Activated CD4-positive, alpha-beta T cell treated with anti-CD3 and anti-CD28 coated beads, Interleukin-2, amount 50 U/mL, for 1 hour (primary cell): Measurements from ENCODE around the gene RBM22.

Experiments used
- DNase-seq: peaks from one replicate; pipeline ENCODE4 v3.0.0-alpha.2; 2020

RBM22 gene

DNA sequence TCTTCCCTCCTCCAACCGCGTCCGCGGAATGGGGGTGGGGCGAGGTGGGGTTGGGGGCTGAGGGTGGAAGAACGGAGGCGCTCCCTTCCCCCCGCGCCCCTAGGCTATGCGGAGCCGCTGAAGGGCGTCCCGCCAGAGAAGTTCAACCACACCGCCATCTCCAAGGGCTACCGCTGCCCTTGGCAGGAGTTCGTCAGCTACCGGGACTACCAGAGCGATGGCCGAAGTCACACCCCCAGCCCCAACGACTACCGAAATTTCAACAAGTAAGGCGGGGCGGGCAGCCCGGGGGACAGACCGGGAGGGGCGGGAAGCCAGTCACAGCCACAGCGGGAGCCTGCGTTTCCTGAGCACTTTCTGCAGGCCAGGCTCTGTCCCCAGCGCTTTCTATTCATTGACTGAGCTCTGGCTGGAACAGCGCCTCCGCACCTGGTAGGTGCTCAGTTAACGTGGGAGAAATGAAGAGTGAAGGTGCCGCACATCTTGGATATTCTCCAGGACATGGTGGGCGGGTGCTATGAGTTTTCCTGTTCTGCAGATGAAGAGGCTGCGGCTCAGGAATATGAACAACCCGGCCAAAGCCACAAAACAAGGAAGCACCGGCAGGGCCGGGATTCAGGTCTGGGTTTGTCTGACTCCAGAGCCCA, 28.5 kb downstream of the RBM22 start:
- peak; percentile 16 for DNase-seq

DNA sequence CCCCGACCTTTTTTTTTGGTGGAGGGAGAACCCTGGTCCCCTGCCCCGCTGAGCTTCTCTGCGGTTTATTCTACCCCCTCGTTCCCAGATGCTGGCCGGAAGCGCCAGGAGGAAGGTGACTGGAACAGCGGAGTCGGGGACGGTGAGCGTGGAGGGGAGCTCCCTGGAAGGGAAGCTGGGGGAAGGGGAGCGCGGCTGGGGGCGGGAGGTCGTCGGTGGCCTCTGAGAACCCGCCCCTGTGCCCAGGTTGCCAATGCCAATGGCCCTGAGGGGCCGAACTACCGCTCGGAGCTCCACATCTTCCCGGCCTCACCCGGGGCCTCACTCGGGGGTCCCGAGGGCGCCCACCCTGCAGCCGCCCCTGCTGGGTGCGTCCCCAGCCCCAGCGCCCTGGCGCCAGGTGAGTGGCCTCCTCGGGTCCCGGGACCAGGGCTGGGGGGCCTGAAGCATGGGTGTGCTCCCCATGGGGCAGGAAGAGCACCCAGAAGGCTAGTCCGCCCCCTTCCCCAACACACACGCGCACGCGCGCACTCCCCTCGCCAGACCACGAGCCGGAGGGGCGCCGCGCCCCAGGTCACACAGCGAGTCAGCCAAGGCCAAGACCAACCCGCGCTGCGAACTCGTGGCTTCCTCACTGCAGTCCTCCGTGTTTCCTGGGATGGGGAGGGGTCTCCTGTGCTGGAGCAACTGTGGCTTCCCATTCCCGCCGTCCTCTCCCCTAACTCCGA, 29.2 kb downstream of the RBM22 start:
- no peak for DNase-seq

DNA sequence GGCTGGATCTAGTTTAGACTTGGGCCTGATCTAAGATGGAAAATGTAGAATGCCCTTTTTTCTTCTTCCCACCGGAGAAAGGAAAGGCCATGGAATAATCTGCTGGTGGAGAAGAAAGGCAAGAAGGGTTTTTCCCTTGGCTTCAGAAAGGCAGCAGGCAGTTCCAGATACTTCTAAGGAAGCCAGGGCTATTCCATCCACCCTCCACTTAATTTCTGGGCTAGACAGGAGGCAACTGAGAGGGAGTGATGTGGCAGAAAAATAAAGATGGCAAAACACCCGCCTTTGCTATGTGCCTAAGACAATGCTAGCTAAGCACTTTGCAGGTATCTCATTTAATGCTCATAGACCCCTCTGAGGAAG, 29.9 kb downstream of the RBM22 start:
- DNase-seq = no peak

DNA sequence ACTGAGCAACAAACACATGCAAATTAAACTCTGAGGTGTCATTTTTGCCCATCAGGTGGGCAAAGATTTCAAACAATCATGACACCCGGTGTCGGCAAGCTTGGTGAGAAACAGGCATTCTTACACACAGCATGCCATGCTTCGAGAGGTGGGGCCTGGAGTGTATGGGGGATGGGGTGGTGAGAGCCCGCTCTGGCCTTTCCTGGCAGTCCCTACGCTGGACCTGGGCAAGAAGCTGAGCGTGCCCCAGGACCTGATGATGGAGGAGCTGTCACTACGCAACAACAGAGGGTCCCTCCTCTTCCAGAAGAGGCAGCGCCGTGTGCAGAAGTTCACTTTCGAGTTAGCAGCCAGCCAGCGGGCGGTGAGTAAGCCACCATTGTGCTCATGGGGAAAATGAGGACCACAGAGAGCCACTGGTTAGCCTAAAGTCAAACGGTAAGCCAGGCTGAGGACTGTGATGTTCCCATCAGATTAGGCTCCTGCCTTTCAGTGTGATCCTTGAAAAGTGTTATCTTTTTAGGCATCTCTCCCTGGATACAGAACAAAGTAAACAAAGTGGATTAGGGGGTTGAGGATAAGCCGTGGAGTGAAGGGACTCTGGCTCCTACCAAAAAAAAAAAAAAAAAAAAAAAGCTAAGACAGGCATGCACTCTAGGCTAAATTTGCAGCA, 30.5 kb downstream of the RBM22 start:
- no peak for DNase-seq

DNA sequence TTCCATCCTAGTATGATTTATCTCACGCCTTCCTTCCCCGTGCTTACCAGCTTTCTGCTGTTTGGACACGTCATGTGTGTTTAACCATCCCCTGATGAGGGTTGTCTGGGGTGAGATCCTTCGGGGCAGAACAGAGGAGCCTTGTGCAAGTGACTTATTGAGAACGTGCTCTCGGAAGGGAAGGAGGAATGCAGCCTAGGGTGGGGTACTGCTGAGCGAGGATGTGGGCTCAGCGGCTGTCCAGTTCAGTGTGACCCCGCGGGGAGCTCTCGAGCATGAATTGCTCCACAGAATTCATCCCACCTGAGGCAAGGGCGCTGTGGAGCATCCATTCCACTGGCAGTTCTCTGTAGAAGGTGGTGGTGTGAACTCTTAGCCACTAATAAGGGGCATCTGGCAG, 35.8 kb downstream of the RBM22 start:
- DNase-seq = no peak

DNA sequence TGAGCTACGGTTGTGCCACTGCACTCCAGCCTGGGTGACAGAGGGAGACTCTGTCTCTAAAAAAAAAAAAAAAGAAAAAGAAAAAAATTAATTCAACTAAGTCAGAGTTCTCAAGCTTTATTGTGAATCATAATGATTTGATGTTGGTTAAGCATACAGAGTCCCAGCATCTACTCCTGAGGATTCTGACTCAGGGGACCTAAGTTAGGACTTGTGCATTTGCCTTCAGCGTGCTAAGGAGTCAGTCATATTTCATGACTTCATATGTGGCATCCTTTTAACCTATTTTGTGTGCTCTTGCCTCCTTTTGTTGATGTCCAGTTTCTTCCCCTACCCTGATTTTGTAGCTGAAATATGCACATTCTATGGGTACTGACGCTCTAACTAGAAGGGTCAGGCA, 36.9 kb downstream of the RBM22 start:
- DNase-seq = no peak

DNA sequence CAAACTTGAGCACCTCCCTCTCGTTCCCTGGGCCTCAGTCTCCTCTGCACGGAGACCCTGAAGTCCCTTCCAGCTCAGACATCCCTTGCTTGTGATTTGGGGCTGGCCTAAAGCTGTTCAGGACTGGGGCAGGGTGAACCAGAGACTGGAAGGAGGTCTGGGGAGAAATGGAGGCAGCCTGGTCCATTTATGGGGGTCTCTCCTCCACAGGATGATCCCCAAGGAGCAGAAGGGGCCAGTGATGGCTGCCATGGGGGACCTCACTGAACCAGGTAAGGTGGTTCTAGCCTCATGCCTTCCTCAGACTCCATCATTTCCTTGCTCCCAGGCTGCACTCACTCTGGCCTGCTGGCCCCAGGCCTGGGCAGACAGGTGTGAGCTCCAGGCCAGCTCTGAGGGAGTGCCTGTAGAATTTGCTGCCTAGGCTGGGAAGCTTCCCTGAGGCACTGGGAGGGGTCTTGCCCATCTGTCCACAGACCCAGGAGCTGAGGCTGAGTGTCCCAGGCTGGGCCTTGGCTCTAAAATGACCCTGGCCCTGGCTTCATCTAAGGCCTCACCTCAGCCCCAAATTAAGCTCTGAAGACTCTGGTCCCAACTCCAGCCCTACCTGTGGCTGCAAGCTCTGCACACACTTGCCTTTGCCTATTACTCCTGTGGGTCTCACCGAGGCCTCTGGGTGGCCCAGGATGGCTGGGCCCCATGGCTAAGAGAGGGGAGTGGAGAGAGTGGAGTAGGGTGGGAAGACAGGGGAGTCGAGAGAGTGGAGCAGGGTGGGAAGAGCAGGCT, 37.9 kb downstream of the RBM22 start:
- no peak for DNase-seq

DNA sequence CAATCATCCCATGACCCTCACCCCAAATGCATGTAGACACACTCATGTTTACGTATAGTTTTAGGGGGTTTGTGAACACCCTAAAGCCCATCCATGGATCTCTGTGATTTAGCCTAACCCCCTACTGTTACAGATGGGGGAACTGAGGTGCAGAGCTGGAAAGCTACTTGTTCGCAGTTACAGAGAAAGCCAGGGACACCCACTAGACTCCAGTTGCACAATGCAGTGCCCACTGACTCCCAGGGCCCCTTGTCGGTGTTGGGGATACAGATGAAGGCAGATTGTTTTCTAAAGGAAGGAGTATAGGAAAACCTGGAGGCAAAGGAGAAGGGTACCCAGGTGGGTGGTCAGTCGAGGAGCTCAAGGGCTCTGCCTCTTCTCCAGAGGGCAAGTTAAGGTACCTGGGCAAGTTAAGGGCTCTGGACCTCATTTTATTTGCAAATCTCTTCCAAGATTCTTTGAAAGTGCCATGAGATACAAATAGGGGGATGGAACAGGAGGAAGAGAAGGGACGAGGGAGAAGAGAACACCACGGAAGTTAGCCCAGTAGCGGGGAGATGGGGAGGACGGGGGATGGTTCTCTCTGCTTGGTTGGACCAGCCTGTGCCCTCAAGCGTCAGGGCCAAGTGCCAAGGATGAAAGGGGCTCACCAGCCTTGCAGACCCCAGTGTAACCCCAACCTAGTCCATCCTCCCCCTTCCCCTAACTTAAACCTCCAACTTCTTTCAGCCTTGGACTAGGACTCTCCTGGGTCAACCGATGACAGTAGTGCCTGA, 38.9 kb downstream of the RBM22 start:
- no peak for DNase-seq

DNA sequence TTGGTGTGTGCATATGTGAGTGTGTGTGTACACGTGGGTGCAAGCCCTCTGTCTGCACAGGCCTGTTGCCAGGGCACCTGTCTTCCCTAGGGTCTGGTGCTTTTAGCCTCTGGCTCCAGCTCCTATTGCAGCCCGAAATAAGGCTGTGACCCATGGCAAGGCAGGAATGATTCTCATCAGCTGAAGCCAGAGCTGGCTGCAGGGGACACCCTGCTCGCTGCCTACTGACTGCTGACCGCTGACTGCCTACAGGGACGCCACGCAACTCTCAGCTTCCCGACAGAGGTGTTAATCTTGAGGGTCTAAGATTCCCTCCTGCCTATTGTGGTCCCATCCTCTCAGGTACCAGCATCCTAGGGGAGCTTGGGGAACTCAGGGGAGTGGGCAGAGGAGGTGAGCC, 39.8 kb downstream of the RBM22 start, which contains the start of gene MYOZ3:
MYOZ3 (plus strand) TSS at position 166 of the 400 bp plus-strand sequence. CDS start 1,691 bp downstream, outside the sequence.
- no peak for DNase-seq

DNA sequence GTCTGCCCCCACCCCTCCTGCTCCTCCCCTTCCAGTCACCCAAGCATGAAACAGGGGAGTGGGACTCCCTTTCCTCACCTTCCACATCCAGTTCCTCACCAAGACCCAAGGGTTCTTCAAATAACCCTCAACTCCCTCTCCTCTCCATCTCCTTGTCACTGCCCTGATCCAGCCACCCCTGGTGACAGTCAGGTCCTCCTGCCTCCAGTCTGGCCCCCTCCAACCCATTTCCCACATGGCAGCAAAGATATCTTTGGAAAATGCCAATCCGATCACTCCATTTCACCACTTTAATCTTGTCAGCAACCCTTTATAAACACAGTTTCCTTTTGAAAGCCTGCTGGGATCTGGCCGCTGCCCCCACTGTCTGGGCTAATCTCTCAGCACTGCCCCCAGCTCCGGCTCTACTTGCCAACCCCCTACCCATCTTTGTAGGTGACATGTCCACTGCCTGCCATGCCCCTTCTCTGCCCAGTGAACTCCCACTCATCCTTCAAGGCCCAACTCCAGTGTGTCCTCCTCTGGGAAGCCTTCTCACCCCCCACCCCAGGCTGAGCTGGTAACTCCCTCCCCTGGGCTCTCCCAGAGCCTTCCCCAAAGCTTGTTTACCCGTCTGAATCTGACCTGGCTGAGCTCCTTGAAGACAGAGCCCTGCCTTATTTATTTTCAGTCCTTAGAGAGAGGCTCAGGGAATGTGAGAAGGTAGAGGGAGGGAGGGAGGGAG, 40.6 kb downstream of the RBM22 start:
- DNase-seq = no peak

DNA sequence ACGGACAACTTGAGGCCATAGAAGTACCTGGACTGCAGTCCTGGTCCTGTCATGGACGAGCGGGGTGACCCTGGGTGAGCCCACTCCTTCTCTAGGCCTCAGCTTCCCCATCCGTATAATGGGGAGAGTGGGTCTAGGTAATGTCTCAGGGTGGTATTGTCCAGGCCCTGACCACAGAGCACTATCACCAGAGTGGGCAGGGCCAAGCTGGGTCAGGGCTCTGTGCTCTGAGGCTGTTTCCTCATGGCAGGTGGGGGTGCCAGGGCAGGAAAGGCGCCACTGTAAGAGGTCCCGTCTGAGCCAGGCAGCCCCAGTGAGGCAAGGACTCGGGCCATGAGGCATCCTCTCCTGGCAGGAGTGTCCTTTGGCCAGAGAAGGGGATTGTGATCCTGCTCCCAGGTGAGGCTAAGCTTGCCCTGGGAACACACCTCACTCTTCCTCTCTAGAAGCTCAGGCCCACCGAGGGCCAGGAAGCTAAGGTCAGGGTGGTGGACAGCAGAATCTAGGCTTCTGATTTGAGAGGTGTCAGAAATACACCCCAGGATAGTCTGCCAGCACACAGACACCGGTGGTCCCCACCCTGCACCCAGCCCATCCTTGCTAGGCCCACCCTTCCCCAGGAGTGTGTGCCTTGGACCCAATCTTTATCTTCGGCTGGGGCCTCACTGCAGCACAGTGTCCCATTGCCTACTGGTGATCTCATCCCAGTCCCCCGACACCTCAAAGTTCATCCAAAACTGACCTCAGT, 41.3 kb downstream of the RBM22 start:
- DNase-seq = no peak

DNA sequence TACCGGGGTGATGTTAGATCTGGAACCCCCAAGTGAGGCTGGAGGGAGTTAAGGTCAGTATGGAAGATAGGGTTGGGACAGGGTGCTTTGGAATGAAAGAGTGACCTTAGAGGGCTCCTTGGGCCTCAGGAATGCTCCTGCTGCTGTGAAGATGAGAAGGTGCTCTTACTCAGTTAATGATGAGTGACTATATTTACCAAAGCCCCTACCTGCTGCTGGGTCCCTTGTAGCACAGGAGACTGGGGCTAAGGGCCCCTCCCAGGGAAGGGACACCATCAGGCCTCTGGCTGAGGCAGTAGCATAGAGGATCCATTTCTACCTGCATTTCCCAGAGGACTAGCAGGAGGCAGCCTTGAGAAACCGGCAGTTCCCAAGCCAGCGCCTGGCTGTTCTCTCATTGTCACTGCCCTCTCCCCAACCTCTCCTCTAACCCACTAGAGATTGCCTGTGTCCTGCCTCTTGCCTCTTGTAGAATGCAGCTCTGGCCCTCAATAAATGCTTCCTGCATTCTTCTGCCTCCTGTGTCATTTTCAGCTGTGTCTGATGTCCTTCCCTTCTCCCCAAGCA, 42.1 kb downstream of the RBM22 start:
- DNase-seq = no peak

DNA sequence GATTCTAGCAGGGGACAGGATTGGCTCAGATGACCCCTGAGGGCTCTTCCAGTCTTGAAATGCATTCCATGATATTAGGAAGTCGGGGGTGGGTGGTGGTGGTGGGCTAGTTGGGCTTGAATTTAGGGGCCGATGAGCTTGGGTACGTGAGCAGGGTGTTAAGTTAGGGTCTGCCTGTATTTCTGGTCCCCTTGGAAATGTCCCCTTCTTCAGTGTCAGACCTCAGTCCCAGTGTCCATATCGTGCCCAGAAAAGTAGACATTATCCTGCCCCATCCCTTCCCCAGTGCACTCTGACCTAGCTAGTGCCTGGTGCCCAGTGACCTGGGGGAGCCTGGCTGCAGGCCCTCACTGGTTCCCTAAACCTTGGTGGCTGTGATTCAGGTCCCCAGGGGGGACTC, 42.7 kb downstream of the RBM22 start:
- DNase-seq = no peak

DNA sequence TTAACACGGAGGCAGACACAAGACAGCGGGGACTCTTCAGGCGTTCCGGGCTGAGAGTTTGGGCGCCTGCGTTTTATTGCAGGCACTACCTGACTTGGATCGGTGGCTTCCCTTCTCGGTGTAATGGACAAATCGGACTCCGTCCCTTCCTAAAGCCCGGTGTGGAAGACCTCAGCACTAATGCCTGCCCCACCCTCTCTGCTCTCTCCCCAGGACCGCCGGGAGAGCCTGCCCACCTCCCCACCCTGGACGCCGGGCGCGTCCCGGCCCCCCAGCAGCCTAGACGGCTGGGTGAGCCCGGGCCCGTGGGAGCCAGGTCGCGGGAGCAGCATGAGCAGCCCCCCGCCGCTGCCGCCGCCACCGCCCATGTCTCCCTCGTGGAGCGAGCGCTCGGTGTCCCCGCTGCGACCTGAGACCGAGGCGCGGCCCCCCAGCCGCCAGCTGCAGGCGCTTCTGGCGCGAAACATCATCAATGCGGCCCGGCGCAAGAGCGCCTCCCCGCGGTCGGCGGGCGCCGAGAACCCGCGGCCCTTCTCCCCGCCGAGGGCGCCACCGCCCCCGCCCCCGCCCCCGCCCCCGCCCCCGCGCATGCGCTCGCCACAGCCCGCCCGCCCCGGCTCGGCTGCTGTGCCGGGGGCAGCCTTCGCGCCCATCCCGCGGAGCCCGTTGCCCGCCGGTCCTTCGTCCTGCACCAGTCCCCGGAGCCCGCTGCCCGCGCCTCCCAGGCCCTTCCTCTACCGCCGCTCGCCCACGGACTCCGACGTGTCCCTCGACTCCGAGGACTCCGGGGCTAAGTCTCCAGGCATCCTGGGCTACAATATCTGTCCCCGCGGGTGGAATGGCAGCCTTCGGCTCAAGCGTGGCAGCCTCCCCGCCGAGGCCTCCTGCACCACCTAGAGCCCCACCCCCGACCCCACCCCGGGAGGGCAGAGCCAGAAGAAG, 44.4 kb downstream of the RBM22 start:
- peak; percentile 80 for DNase-seq

DNA sequence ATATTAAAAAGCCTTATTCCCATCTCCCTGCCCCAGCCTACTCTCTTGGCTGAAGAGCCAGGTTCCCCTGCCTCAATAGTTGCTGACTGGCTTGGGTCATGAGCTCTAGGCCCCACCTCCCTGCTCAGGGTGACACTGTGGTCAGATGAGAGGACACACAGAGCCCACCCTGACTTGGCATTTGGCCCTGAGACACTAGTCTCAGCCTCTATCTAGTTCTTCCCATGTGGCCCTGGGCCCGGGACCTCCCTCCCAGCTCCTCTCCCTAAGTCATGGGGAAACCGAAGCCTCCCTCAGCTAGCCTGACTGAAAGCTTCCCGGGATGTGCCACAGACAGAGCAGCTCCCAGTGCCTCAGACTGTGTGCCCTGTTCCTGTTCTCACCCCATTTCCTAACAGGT, 45.6 kb downstream of the RBM22 start:
- DNase-seq = no peak

DNA sequence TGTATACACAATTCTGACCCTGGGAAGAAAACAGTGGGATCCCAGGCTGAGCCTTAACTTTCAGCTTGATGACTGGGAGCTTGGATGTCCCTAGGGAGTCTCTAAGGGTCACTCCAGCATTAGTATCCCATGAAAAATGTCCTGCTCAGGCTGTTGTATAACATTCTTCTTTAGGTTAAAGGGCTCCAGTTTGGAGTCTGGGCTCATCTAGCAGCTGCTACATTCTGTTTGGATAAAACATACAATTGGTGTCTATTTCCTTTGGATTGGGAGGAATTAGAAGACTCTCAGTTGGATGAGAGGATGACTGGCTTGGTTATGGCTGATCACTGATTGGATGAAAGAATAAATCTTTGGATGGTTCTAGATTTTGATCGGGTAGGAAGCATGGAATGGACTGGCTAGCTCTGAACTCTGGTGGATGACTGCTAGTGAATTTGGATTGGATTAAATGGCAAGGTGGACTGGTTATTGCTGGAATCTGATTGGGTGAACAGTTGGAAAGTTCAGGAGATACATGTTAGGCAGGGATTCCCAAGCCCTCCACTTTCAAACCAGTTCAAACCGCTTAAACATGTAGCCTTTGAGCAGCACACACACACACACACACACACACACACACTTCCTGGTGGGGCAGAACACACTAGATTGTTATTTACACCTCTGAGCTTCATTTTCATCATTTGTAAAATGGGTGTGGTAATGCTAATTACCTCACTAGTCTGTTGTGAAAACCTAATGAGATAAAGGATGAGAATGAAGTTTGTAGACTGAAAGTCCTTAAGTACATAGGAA, 46.9 kb downstream of the RBM22 start:
- DNase-seq = no peak

DNA sequence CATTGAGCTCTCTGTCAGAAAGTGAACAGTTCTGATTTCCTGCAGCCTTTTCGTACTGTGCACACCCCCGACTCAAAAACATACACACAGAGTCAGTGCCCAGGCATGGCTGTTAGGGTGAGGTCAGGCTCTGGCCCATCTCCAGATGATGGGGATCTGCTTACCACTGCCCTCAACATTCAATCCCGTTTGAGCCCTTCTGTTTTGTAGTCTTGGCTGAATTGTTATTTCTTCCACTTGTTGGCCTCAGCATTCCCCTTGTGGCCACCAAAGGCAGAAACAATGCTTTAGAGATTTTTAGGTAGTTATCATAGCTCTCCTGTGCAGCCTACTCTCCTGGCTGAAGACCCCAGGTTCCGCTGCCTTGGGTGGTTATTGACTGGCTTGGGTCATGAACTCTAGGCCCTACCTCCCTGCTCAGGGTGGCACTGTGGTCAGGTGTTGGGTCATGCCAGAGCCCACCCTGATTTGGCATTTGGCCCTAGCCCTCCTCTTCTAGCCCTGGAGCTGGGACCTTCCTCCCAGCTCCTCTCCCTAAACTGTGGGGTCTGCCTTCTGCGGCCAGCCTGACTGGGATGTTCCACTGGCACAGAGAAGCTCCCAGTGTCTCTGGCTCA, 47.6 kb downstream of the RBM22 start:
- DNase-seq = no peak
